GM21529 (cell line): ENCODE results near the gene KIRREL3.
"Not testable (repeated sequence)": the region's sequence is repeated elsewhere in the genome, so short reads cannot be mapped to it uniquely, and the experiment has no call there.

Source experiments
- ATAC-seq: cut with Tn5 transposase; IDR thresholded peaks from one replicate; pipeline ENCODE4 v1.9.1; 2021; ENCODE audit not compliant: unreplicated experiment

The KIRREL3 gene

GRCh38 chr11:126398721-126399120, 601.8 kb downstream of the KIRREL3 start:
- no peak for ATAC-seq

GRCh38 chr11:126398296-126398695, 602.3 kb downstream of the KIRREL3 start:
- no peak for ATAC-seq

- no peak for ATAC-seq
Observed at GRCh38 chr11:126396965-126397364, 603.6 kb downstream of the KIRREL3 start.

DNA sequence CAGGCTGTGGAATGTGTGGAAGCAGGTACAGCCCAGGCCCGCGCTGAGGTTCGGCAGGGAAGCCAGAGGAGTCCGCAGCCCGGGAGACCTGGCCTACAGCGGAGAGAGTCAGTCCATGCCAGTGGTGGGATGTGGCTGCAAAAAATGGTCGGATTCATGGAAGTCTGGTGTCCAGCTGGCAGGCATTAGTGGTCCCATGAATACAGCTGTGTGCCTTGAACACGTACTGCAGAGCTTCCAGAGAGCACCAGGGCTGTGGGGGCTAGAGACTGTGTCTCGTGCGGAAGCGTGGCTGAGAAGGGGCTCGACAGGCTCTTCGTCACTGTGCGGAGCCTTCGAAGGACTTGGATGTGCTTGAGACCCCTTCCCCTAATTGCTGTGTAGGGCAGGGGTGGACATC, 604.3 kb downstream of the KIRREL3 start:
- ATAC-seq = not testable (repeated sequence)

- ATAC-seq = not testable (repeated sequence)
Observed at GRCh38 chr11:126395784-126396183, 604.8 kb downstream of the KIRREL3 start.

DNA sequence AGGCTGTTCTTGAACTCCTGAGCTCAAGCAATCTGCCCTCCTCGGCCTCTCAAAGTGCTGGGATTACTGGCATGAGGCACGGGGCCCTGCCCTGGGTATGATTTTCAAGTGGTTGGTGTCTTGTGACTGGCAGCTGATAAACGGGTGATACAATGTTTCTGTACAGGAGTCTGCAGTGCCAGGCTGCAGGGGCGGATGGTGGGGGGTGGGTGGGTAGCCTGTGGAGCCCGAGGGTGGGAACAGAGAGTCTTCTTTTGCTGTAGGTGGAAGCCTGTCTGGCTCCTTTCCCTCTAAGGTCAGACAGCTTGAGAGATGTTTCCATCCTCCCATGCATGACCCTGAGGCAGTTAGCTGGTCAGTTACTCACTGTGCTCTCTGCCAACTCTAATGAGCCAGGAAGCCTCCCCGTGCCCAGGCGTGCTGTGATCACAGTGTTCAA, 605.9 kb downstream of the KIRREL3 start:
- not testable (repeated sequence) for ATAC-seq

DNA sequence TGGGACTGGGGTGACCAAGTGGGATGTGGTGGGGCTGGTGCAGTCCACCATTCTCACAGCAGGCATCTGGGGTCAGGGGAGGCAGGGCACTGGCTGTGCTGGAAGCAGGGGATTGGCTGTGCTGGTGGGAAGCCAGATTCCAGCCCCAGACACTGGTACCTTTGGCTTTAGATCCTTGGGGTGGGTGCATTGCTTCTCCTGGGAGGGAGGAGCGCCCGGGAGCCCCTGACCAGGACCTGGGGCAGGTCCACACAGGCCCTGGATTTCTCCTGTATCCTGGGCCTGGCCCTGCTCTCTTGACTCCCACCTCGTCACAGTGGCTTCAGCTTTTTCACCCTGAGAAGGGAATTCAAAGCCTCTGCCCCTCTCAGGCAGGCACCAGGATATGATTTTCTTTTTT, 606.5 kb downstream of the KIRREL3 start:
- no peak for ATAC-seq

- ATAC-seq = no peak
Observed at GRCh38 chr11:126393143-126393542, 607.4 kb downstream of the KIRREL3 start.

GRCh38 chr11:126392633-126393013, 607.9 kb downstream of the KIRREL3 start:
- no peak for ATAC-seq

DNA sequence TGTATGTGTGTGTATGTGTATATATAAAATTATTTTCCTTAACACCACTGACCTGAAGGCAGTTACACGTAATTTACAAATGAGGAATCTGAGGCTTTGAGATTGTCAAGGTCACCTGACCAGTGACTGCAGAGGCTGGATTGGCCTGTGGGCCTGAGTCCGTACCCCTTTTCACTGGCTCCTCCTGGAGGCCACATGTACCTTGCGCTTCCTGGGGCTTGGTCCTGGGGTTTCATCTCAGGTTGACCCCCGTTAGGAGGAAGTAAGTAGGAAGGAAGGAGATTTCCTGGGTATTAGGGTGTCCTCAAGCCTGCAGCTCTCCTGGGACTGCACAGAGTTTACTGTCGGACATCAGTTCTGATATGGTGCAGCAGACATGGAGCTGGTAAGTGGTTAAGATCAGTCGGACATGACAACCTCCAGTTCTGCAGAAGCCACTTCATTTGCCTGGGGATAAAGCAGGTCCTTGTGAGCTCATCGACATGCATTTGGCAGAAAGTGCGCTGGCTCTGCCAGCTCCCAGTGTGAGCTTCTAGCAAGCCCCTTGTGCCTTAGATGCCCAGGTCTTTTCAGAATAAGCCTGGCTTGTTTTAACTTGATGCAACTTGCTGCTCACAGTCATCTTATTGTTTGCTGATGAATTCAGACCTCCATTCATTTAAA, 608.5 kb downstream of the KIRREL3 start:
- peak; percentile 80 for ATAC-seq

- no peak for ATAC-seq
Observed at GRCh38 chr11:126391286-126391954, 609.1 kb downstream of the KIRREL3 start.

DNA sequence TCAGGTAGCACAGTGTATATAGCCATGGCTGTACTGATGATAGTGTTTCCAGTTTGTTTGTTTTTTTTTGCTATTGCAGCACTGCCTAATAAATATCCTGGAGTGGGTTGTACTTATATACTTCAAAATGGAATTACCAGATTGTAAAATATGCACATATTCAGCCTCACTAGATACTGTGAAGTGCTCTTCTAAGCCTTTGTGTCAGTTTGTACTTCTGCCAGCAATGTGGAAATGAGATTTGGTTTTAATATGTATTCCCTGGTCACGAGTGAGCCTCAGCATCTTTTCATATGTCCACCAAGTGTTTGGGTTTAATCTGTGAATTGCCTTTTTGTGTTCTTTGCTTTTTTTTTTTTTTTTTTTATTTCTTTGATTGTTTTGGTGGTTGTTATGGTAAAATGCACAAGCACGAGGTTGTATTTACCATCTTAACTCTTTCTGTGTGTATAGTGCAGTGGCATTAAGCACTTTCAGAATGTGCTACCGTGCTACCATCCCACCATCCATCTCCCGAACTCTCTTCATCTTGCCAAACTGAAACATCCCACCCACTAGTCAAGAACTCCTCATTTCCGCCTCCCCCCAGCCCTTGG, 610.2 kb downstream of the KIRREL3 start:
- no peak for ATAC-seq

GRCh38 chr11:126387857-126388256, 612.7 kb downstream of the KIRREL3 start:
- no peak for ATAC-seq

DNA sequence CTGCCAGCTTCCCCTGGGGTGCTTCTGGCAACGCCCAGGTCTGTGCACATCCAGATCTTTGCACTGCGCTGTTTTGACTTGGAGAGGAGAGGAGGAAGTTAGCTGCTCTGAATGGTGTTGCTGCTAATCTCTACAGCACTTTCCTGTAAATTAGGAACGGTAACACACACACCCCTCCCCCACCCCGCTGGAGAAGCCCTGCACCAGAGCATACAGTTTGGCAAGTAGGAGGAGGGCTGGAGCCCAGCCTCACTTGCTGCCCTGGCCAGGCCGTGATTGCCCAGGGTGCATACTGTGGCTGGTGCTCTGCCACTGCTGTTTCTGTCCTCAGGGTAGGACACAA, 613.9 kb downstream of the KIRREL3 start:
- ATAC-seq = not testable (repeated sequence)

- ATAC-seq = no peak
Observed at GRCh38 chr11:126385991-126386728, 614.4 kb downstream of the KIRREL3 start.

DNA sequence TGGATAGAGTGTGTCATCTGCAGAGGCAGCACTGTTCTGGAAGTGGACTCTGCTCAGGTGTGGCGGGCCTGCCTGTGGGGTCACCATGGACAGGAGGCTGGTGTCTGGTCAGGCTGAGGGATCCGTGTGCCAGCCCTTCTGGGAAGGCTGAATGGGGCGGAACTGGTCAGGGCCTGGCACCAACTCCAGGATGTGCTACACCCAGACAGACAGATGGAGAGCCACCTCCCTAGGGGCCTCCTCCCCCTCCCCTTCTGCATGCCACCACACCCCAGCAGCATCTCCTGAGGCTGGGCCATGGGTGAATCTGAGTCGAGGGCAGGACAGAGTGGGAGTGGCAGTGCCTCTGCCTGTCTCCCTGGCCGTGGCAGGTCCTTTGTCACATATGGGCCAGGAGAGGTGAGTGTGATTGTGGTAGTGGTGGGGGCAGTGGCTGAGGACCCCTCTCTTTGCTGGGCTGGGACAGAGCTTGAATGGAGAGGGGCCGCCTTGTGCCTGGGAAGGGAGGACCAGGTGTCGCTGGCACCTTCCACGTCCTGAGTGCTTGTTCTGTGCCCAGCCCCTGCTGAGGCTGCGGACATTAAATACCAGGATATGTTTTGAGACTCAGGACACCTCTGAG, 616.0 kb downstream of the KIRREL3 start:
- no peak for ATAC-seq

- no peak for ATAC-seq
Observed at GRCh38 chr11:126383339-126384335, 616.9 kb downstream of the KIRREL3 start.

DNA sequence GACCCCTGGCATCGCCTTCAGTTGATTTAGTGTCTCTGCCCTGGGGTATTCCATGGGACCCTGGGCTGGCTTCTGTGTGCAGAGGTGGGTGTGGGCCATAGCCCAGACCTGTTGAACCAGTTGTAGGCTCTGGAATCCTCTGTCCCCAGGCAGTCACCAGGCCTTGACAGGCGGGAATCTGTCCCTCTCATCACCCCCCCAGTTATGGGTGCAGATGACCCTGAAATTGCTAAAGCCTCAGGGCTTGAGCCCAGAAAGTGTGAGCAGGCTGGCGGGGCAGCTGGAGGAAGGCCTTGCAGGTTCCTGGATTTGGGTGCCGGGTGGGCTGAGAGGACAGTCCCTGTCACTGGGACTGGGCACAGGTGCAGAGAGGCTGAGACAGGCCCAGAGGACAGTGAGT, 617.9 kb downstream of the KIRREL3 start:
- not testable (repeated sequence) for ATAC-seq

DNA sequence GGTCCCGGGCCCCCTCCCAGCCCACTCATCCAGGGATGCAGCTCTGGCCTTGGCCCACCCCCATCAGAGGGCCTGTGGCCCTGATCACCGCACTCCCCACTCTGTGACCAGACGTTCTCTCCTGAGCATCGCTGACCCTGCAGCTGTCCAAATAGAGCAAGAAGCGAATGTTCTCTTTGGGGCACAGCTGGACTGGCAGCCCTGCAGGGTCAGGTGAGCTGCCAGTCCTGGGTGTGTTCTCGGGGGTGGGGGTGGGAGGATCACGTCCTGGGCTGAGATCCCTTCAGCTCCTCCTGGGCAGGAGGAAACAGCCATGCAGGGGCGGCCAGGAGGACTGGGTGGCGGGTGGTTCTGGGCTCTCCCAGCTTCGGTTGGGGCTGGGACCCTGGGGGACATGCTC, 618.6 kb downstream of the KIRREL3 start:
- ATAC-seq = not testable (repeated sequence)

- no peak for ATAC-seq
Observed at GRCh38 chr11:126380909-126381308, 619.7 kb downstream of the KIRREL3 start.
